ENCODE data around the gene ATXN3.

DNA sequence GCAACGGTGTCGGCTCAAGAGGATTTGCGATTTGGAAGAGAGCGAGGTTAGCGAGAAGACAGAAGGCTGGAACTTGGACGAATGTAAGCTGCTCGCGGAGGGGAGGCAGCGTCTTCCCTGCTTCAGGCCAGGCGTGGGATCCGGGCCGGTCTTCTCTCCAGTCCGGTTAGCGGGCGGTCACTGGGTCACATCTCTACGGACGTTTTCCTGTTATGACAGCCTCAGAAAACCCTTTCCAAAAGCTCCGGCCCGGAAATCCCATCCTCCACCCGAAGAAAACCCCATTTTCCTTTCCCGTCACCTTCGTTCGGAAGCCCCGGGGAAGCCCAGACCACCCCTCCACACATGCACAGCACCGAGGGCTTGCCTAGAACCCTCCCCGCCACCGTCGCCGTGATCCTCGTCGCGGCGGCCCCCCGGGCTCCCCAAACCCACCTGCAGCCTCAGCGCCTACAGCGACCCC is 14.9 kb upstream of the ATXN3 start:
- TF ChIP-seq, protein P1, sequence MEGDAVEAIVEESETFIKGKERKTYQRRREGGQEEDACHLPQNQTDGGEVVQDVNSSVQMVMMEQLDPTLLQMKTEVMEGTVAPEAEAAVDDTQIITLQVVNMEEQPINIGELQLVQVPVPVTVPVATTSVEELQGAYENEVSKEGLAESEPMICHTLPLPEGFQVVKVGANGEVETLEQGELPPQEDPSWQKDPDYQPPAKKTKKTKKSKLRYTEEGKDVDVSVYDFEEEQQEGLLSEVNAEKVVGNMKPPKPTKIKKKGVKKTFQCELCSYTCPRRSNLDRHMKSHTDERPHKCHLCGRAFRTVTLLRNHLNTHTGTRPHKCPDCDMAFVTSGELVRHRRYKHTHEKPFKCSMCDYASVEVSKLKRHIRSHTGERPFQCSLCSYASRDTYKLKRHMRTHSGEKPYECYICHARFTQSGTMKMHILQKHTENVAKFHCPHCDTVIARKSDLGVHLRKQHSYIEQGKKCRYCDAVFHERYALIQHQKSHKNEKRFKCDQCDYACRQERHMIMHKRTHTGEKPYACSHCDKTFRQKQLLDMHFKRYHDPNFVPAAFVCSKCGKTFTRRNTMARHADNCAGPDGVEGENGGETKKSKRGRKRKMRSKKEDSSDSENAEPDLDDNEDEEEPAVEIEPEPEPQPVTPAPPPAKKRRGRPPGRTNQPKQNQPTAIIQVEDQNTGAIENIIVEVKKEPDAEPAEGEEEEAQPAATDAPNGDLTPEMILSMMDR (IDR thresholded peaks at IDR 0.05): peak in 1 of 3 experiments; percentile 13
- no peak for TF ChIP-seq POLR2A (IDR thresholded peaks at IDR 0.05)

All from vagina (tissue), 2 donors.